ENCODE results near the gene SOCS7.

- TF ChIP-seq, protein P1, sequence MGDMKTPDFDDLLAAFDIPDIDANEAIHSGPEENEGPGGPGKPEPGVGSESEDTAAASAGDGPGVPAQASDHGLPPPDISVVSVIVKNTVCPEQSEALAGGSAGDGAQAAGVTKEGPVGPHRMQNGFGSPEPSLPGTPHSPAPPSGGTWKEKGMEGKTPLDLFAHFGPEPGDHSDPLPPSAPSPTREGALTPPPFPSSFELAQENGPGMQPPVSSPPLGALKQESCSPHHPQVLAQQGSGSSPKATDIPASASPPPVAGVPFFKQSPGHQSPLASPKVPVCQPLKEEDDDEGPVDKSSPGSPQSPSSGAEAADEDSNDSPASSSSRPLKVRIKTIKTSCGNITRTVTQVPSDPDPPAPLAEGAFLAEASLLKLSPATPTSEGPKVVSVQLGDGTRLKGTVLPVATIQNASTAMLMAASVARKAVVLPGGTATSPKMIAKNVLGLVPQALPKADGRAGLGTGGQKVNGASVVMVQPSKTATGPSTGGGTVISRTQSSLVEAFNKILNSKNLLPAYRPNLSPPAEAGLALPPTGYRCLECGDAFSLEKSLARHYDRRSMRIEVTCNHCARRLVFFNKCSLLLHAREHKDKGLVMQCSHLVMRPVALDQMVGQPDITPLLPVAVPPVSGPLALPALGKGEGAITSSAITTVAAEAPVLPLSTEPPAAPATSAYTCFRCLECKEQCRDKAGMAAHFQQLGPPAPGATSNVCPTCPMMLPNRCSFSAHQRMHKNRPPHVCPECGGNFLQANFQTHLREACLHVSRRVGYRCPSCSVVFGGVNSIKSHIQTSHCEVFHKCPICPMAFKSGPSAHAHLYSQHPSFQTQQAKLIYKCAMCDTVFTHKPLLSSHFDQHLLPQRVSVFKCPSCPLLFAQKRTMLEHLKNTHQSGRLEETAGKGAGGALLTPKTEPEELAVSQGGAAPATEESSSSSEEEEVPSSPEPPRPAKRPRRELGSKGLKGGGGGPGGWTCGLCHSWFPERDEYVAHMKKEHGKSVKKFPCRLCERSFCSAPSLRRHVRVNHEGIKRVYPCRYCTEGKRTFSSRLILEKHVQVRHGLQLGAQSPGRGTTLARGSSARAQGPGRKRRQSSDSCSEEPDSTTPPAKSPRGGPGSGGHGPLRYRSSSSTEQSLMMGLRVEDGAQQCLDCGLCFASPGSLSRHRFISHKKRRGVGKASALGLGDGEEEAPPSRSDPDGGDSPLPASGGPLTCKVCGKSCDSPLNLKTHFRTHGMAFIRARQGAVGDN (IDR thresholded peaks at IDR 0.05), result no peak
- TF ChIP-seq ZZZ3 (IDR thresholded peaks at IDR 0.05; ENCODE audit: control insufficient read depth, insufficient read length, low read depth), result no peak
- no peak for TF ChIP-seq ATF7 (IDR thresholded peaks at IDR 0.05; ENCODE audit: low read depth)
- no peak for TF ChIP-seq SIX5 (IDR thresholded peaks at IDR 0.05; ENCODE audit: low read depth, low read length, severe bottlenecking)
- no peak for TF ChIP-seq ZNF274 (IDR thresholded peaks at IDR 0.05; ENCODE audit: insufficient read depth, insufficient read length)
Observed at GRCh38 chr17:38363016-38363415, 11.4 kb downstream of the SOCS7 start.

All from GM12878 (cell line).